ENCODE data around the gene APBB2.
"Not testable (repeated sequence)": the region's sequence is repeated elsewhere in the genome, so short reads cannot be mapped to it uniquely, and the experiment has no call there.

Gene APBB2

GRCh38 chr4:40918330-40918729, 296.0 kb downstream of the APBB2 start:
- DNase-seq (no peak), ATAC-seq (no peak)
- Mint-ChIP-seq H3K9me3 (peaks cover 11% of the 10 kb centered on the region), H3K4me1 (peaks cover 28% of the 10 kb centered on the region), H3K4me3 (no peak overlapping the region), H3K27ac (no peak overlapping the region), H3K27me3 (no peaks in the 10 kb centered on the region), H3K36me3 (ENCODE audit: low read depth) (peaks cover 3% of the 10 kb centered on the region)

- H3K36me3 Mint-ChIP-seq (ENCODE audit: low read depth), result peaks cover 3% of the 10 kb centered on the region
- no peak overlapping the region for H3K4me3 Mint-ChIP-seq
- H3K9me3 Mint-ChIP-seq, result peaks cover 11% of the 10 kb centered on the region
- no peaks in the 10 kb centered on the region for H3K27me3 Mint-ChIP-seq
- H3K4me1 Mint-ChIP-seq, result peaks cover 31% of the 10 kb centered on the region
- DNase-seq (peak; percentile 67), ATAC-seq (peak; percentile 80)
- no peak overlapping the region for H3K27ac Mint-ChIP-seq
Measured at GRCh38 chr4:40916880-40917279, 297.5 kb downstream of the APBB2 start.

GRCh38 chr4:40916218-40916555, 298.2 kb downstream of the APBB2 start:
- Mint-ChIP-seq H3K27ac (no peak overlapping the region), H3K4me3 (no peak overlapping the region), H3K9me3 (peaks cover 11% of the 10 kb centered on the region), H3K4me1 (peaks cover 31% of the 10 kb centered on the region), H3K27me3 (no peaks in the 10 kb centered on the region), H3K36me3 (ENCODE audit: low read depth) (peaks cover 3% of the 10 kb centered on the region)
- DNase-seq, result no peak
- ATAC-seq, result no peak

- ATAC-seq (peak; percentile 60), DNase-seq (no peak)
- peaks cover 3% of the 10 kb centered on the region for H3K36me3 Mint-ChIP-seq (ENCODE audit: low read depth)
- H3K4me1 Mint-ChIP-seq, result peaks cover 33% of the 10 kb centered on the region
- H3K27me3 Mint-ChIP-seq, result no peaks in the 10 kb centered on the region
- peak overlapping the region; percentile 51 for H3K27ac Mint-ChIP-seq
- H3K9me3 Mint-ChIP-seq, result peaks cover 11% of the 10 kb centered on the region
- no peak overlapping the region for H3K4me3 Mint-ChIP-seq
Measured at GRCh38 chr4:40915318-40916217, 298.8 kb downstream of the APBB2 start.

GRCh38 chr4:40912460-40913184, 301.7 kb downstream of the APBB2 start:
- Mint-ChIP-seq H3K27ac (no peak overlapping the region), H3K36me3 (ENCODE audit: low read depth) (peaks cover 9% of the 10 kb centered on the region), H3K4me1 (peaks cover 54% of the 10 kb centered on the region), H3K4me3 (no peak overlapping the region), H3K27me3 (no peaks in the 10 kb centered on the region), H3K9me3 (peaks cover 7% of the 10 kb centered on the region)
- ATAC-seq, result no peak
- no peak for DNase-seq

- DNase-seq (no peak), ATAC-seq (no peak)
- peak overlapping the region; percentile 93 for H3K27ac Mint-ChIP-seq
- peaks cover 9% of the 10 kb centered on the region for H3K36me3 Mint-ChIP-seq (ENCODE audit: low read depth)
- H3K4me1 Mint-ChIP-seq, result peaks cover 43% of the 10 kb centered on the region
- no peaks in the 10 kb centered on the region for H3K27me3 Mint-ChIP-seq
- H3K4me3 Mint-ChIP-seq, result no peak overlapping the region
- peaks cover 7% of the 10 kb centered on the region for H3K9me3 Mint-ChIP-seq
Measured at GRCh38 chr4:40910706-40911105, 303.6 kb downstream of the APBB2 start.

GRCh38 chr4:40909363-40909876, 304.9 kb downstream of the APBB2 start:
- Mint-ChIP-seq H3K4me3 (no peak overlapping the region), H3K4me1 (peaks cover 32% of the 10 kb centered on the region), H3K36me3 (ENCODE audit: low read depth) (peaks cover 9% of the 10 kb centered on the region), H3K27ac (peak overlapping the region; percentile 93), H3K9me3 (peaks cover 7% of the 10 kb centered on the region), H3K27me3 (no peaks in the 10 kb centered on the region)
- ATAC-seq (peak; percentile 86), DNase-seq (peak; percentile 48)

- H3K27ac Mint-ChIP-seq, result peak overlapping the region; percentile 93
- ATAC-seq, result peak; percentile 73
- no peaks in the 10 kb centered on the region for H3K27me3 Mint-ChIP-seq
- peaks cover 7% of the 10 kb centered on the region for H3K9me3 Mint-ChIP-seq
- peak; percentile 72 for DNase-seq
- peaks cover 31% of the 10 kb centered on the region for H3K4me1 Mint-ChIP-seq
- H3K36me3 Mint-ChIP-seq (ENCODE audit: low read depth), result peaks cover 9% of the 10 kb centered on the region
- H3K4me3 Mint-ChIP-seq, result peak overlapping the region; percentile 50
Measured at GRCh38 chr4:40908702-40909362, 305.5 kb downstream of the APBB2 start.

- H3K27ac Mint-ChIP-seq, result peak overlapping the region; percentile 93
- peaks cover 7% of the 10 kb centered on the region for H3K9me3 Mint-ChIP-seq
- ATAC-seq (no peak), DNase-seq (no peak)
- H3K27me3 Mint-ChIP-seq, result no peaks in the 10 kb centered on the region
- H3K36me3 Mint-ChIP-seq (ENCODE audit: low read depth), result peaks cover 9% of the 10 kb centered on the region
- no peak overlapping the region for H3K4me3 Mint-ChIP-seq
- peaks cover 31% of the 10 kb centered on the region for H3K4me1 Mint-ChIP-seq
Measured at GRCh38 chr4:40908297-40908696, 306.0 kb downstream of the APBB2 start.

- DNase-seq (no peak), ATAC-seq (no peak)
- H3K27me3 Mint-ChIP-seq, result no peaks in the 10 kb centered on the region
- H3K27ac Mint-ChIP-seq, result no peak overlapping the region
- peaks cover 9% of the 10 kb centered on the region for H3K36me3 Mint-ChIP-seq (ENCODE audit: low read depth)
- peaks cover 7% of the 10 kb centered on the region for H3K9me3 Mint-ChIP-seq
- H3K4me3 Mint-ChIP-seq, result no peak overlapping the region
- H3K4me1 Mint-ChIP-seq, result peaks cover 23% of the 10 kb centered on the region
Measured at GRCh38 chr4:40905414-40905813, 308.9 kb downstream of the APBB2 start.

GRCh38 chr4:40900531-40900930, 313.8 kb downstream of the APBB2 start:
- not testable (repeated sequence) for H3K36me3 Mint-ChIP-seq (ENCODE audit: low read depth); DNase-seq; ATAC-seq; H3K27me3 Mint-ChIP-seq; H3K4me3 Mint-ChIP-seq; H3K9me3 Mint-ChIP-seq; H3K27ac Mint-ChIP-seq; H3K4me1 Mint-ChIP-seq

GRCh38 chr4:40897557-40898203, 316.7 kb downstream of the APBB2 start:
- peak overlapping the region; percentile 73 for H3K27ac Mint-ChIP-seq
- H3K27me3 Mint-ChIP-seq, result no peaks in the 10 kb centered on the region
- peaks cover 6% of the 10 kb centered on the region for H3K4me1 Mint-ChIP-seq
- peak; percentile 79 for DNase-seq
- H3K4me3 Mint-ChIP-seq, result peak overlapping the region; percentile 52
- ATAC-seq, result peak; percentile 84
- H3K9me3 Mint-ChIP-seq, result no peaks in the 10 kb centered on the region
- no peaks in the 10 kb centered on the region for H3K36me3 Mint-ChIP-seq (ENCODE audit: low read depth)

GRCh38 chr4:40890764-40891163, 323.6 kb downstream of the APBB2 start:
- Mint-ChIP-seq H3K27me3 (peaks cover 2% of the 10 kb centered on the region), H3K36me3 (ENCODE audit: low read depth) (no peaks in the 10 kb centered on the region), H3K4me3 (no peak overlapping the region), H3K27ac (no peak overlapping the region), H3K9me3 (no peaks in the 10 kb centered on the region), H3K4me1 (peaks cover 6% of the 10 kb centered on the region)
- ATAC-seq, result peak; percentile 37
- no peak for DNase-seq

GRCh38 chr4:40890199-40890598, 324.1 kb downstream of the APBB2 start:
- ATAC-seq (no peak), DNase-seq (no peak)
- H3K27ac Mint-ChIP-seq, result no peak overlapping the region
- H3K4me3 Mint-ChIP-seq, result no peak overlapping the region
- peaks cover 6% of the 10 kb centered on the region for H3K4me1 Mint-ChIP-seq
- H3K9me3 Mint-ChIP-seq, result no peaks in the 10 kb centered on the region
- no peaks in the 10 kb centered on the region for H3K36me3 Mint-ChIP-seq (ENCODE audit: low read depth)
- peaks cover 2% of the 10 kb centered on the region for H3K27me3 Mint-ChIP-seq

Measured in activated naive CD8-positive, alpha-beta T cell treated with anti-CD3 and anti-CD28 coated beads, Interleukin-2, amount 50 U/mL, for 24 hours (primary cell).